Fibroblast of villous mesenchyme (primary cell): ENCODE data around the gene SGMS1. TPM values are rescaled to one million over a fixed set of nuclear protein-coding genes. Genes with fewer than 3 reads are reported as not detected.
"Not testable (repeated sequence)": the region's sequence is repeated elsewhere in the genome, so short reads cannot be mapped to it uniquely, and the experiment has no call there.

ENCODE experiments used
- DNase-seq: peaks from one replicate; pipeline ENCODE4 v3.0.0-alpha.2; 2010; ENCODE audit warnings: low read depth
- H3K4me3 ChIP-seq: 2 replicates; pipeline ENCODE4 v1.5.1; 2011; ENCODE audit warnings: low read depth, mild to moderate bottlenecking, low read length
- total RNA-seq: library from RNA; depleted of rRNA; stranded (reverse); fragments of >200 nt; gene quantifications from 2 replicates; pipeline ENCODE4 v1.2.3, GENCODE V29; 2012
- TF ChIP-seq, protein P1 (sequence below): IDR thresholded peaks from 2 replicates; pipeline ENCODE4 v1.5.1; 2012; ENCODE audit warnings: low read depth, mild to moderate bottlenecking, low read length; ENCODE audit not compliant: insufficient read depth

SGMS1 gene
- total RNA-seq, 1 donor = 57.9 TPM

DNA sequence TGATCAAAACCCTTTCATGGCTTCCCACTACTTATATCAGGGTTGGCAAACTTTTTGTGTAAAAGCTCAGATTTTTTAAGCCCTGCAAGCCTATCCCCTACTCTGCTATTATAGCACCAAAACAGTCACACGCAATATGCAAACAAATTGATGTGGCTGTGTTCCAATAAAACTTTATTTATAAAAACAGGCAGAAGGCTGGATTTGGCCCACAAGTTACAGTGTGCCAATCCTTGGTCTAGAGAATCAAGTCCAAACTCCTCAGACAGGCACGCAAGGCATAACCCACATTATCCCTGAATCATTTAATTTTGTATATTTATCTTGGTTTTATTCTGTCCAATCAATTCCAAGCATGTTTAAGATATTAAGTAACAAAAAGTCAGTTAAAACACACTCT lies 71.9 kb downstream of the SGMS1 start:
- H3K4me3 ChIP-seq = no peak overlapping the region
- TF ChIP-seq, protein P1, sequence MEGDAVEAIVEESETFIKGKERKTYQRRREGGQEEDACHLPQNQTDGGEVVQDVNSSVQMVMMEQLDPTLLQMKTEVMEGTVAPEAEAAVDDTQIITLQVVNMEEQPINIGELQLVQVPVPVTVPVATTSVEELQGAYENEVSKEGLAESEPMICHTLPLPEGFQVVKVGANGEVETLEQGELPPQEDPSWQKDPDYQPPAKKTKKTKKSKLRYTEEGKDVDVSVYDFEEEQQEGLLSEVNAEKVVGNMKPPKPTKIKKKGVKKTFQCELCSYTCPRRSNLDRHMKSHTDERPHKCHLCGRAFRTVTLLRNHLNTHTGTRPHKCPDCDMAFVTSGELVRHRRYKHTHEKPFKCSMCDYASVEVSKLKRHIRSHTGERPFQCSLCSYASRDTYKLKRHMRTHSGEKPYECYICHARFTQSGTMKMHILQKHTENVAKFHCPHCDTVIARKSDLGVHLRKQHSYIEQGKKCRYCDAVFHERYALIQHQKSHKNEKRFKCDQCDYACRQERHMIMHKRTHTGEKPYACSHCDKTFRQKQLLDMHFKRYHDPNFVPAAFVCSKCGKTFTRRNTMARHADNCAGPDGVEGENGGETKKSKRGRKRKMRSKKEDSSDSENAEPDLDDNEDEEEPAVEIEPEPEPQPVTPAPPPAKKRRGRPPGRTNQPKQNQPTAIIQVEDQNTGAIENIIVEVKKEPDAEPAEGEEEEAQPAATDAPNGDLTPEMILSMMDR = no peak
- no peak for DNase-seq

DNA sequence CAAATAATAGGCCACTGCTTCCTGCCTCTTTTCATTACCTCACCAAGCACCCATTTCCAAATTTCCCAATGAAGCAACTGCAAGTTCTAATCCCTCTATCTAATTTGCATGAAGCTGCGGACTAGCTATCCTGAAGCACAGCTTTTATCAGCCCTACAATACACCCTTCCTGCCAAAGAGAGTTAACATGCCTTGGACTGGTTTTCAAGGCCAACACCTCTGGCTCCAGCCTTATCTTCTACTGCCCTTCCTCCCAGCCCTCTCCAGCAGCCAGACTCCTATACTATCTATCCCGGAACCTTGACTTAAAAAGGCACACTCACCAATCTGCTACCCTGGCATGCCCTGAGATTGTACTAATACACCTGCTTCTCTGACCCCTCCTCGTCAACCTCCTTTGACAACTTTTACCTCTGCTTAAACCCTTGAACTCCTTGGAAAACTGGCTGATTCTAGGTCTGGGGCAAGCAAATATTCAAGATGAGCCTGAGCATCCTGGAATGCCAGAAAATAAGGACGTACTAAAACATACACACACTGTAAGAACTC lies 73.4 kb downstream of the SGMS1 start:
- no peak overlapping the region for H3K4me3 ChIP-seq
- TF ChIP-seq, protein P1 = no peak
- peak; percentile 85 for DNase-seq

DNA sequence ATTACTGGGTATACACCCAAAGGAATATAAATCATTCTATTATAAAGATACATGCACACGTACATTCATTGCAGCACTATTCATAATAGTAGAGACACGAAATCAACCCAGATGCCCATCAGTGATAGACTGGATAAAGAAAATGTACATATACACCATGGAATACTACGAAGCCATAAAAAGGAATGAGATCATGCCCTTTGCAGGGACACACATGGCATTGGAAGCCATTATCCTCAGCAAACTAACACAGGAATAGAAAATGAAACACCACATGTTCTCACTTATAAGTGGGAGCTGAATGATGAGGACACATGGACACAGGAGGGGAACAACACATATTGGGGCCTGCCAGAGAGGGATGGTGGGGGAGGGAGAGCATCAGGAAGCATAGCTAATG lies 74.6 kb downstream of the SGMS1 start:
- not testable (repeated sequence) for H3K4me3 ChIP-seq, DNase-seq

DNA sequence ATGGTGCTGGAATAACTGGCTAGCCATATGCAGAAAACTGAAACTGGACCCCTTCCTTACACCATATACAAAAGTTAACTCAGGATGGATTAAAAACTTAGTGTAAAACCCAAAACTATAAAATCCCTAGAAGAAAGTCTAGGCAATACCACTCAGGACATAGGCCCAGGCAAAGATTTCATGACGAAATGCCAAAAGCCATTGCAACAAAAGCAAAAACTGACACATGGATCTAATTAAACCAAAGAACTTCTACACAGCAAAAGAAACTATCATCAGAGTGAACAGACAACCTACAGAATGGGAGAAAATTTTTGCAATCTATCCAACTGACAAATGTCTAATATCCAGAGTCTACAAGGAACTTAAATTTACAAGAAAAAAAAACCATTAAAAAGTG lies 75.3 kb downstream of the SGMS1 start:
- not testable (repeated sequence) for H3K4me3 ChIP-seq, DNase-seq

DNA sequence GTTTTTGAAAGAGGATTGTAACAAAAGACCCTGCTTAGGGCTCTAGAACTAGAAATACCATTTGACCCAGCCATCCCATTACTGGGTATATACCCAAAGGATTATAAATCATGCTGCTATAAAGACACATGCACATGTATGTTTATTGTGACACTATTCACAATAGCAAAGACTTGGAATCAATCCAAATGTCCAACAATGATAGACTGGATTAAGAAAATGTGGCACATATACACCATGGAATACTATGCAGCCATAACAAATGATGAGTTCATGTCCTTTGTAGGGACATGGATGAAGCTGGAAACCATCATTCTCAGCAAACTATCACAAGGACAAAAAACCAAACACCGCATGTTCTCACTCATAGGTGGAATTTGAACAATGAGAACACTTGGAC lies 77.5 kb downstream of the SGMS1 start:
- DNase-seq, H3K4me3 ChIP-seq: not testable (repeated sequence)

DNA sequence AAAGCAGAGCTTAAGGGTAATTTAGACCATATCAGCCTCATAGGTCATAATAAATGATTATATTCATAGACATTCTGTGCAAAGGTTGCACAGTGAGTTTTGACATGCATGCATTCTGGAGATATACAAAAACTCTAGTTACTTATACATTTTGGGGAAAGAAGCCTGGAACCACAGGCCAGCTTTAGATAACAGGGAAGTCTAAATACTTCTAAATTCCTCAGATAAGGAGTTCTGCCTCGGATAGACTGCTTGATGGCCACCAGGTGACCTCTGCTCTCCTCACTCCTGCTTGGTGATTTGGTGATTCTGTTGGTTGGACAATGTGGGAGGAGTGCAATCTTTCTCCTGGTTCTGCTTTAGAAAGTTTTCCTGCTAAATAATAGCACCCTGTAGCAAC lies 77.9 kb downstream of the SGMS1 start:
- TF ChIP-seq, protein P1 = no peak
- no peak overlapping the region for H3K4me3 ChIP-seq
- DNase-seq = peak; percentile 69

DNA sequence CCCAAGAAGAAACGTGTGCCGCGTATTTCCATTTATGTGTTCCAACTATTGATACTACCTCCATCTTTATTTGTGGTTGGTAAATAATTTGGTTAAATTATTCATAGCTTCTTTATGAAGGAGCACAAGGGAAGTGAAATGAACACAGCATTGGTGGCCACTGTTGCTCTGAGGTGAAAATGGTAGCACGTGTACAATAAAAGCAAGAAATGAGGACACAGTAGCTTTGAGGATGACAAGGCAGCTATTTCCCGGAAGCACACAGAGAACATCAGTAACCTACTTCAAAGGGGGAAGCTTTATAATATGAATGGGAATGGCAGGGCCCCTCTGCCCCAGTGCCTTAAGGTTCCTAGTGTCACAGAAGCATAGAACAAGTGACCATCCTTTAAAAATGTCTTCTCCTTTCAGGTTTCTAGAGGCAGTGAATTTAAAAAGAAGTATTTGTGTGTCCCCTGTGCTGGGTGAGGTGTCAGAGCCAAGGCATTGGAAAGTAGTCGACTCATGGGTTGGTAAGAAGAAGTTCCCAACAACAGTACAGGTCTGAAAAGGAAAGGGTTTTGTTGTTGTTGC lies 78.8 kb downstream of the SGMS1 start:
- DNase-seq = no peak
- TF ChIP-seq, protein P1 = no peak

DNA sequence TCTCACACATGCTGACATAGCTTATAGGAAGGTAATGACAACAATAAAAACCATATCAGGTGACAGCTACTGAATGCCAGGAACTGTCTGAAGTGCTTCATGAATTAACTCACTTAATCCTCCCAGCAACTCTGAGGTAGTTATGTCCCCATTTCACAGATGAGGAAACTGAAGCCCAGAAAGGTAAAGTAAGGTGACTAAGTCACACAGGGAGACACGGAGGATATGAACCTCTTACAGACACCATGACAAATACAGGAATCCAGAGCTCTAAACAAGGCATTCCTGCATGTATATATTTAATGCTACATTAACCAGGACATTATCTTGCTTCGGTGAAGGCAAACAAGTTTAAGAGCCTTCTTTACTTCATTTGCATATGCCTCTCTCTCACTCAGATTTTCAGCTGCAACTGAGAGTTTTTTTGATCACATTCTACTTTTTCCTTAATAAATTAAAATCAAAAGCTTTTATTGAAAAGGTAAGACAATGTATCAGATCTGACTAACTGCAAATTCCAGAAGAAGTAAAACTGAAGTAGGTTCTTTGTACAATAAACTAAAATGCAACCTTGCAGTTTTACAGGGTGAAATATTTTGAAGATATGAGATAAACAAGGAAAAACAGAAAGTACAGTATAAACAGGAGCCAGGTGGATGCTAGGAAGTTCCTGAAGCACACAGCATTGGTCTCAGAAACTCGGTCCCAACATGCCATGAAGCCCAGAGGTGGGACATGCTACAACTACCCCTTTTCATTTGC lies 79.5 kb downstream of the SGMS1 start:
- no peak for DNase-seq
- TF ChIP-seq, protein P1 = no peak
- H3K4me3 ChIP-seq = no peak overlapping the region

More for the DNA sequence above, 78.8 kb downstream of the SGMS1 start:
- no peak overlapping the region for H3K4me3 ChIP-seq
